Measurements from ENCODE around the gene CPNE7.

CPNE7 gene

DNA sequence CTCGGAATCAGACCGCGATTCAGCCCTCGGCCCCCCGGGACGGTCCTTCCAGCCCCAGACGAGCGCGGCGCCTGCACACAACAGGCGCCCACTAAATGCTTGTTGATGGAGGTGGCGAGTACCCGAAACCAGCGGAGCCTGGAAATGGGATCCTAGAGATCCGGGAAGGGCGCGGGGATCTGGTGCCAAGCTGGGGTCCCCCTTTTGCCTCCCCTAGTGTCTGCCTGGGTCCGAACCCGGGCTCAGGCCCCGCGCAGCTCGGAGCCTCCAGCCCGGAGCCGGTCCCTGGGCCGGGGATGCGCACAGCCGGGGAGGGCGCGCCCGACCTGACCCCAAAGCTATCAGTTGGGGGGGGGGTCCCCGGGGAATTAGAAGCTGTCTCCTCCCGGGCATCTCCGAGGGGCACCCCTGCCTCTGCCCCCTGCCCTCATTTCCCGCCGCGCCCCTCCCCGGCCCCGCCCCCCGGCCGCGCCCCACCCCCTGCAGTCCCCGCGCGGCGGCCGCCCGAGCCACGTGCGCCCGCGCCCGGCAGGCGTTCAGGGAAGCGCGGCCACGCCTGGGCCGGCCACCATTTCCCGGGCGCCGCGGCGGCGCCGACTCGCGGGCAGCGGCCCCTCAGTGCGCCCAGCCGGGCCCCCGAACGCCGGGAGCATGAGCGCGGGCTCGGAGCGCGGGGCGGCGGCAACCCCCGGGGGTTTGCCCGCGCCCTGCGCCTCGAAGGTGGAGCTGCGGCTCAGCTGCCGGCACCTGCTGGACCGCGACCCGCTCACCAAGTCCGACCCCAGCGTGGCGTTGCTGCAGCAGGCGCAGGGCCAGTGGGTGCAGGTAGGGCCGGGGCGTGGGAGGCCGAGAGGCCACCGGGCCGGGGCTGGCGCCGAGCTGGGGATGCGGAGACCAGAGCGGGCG, at the start of gene CPNE7:
CPNE7 (plus strand) TSS at position 512 of the 906 bp plus-strand sequence; CDS start at position 652, 140 bp downstream.
- DNase-seq = peak; percentile 9 to 29

DNA sequence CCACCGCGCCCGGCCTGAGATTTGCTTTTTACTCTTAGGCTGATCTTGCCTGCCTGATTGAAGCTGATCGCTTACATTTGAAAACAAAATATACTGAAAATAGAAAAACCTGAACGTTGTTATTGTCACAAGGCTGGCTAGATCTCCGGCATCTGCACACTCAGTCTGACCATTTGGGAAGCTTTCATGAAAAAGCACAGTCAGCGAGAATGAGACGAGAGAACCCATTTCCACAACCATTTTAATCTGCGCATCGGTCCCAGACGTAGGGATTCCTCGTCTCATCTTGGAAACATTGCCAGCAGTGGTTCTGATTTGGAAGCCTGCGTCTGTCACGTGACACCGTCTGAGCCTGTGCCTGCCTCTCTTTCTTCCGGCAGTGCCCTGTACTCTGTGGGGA, 46.5 kb upstream of the CPNE7 start:
- DNase-seq = no peak

DNA sequence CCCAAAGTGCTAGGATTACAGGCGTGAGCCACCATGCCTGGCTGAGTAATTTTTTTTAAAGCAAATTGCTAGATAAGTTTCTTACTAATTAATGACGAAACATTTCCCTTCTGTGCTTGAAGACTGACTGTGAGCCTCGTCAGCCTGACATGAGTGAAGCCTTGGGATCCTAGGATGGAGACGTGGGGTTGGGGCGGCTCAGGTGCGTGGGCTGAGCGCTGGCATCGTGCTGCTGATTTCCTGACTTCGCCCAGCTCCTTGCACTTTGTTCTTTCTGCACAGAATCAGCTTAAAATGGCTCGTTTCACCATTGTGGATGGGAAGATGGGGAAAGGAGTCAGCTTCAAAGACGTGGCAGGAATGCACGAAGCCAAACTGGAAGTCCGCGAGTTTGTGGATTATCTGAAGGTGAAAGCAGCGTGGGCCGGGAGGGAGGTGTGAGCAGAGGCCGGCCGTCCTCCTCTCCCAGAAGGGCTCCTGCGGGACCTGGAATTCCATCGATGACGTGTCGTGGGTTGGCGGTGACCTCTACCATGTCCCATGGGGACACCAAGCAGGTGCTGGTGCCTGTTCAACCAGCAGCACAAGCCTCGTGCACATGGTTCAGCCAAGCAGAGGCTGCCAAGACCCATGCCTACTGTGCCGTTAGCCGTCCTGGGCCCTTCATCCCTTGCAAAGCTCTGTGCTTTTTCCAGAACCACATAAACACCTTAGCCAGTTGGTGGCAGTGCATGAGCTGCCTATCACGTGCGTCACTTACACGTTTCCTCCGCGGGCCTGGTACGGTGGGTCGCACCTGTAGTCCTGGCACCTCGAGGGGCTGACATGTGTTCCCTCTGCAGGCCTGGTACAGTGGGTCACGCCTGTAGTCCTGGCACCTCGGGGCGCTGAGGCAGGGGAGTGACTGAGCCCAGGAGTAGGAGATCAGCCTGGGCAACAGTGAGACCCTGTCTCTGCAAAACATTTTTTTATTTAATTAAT, 44.9 kb upstream of the CPNE7 start:
- DNase-seq = no peak

DNA sequence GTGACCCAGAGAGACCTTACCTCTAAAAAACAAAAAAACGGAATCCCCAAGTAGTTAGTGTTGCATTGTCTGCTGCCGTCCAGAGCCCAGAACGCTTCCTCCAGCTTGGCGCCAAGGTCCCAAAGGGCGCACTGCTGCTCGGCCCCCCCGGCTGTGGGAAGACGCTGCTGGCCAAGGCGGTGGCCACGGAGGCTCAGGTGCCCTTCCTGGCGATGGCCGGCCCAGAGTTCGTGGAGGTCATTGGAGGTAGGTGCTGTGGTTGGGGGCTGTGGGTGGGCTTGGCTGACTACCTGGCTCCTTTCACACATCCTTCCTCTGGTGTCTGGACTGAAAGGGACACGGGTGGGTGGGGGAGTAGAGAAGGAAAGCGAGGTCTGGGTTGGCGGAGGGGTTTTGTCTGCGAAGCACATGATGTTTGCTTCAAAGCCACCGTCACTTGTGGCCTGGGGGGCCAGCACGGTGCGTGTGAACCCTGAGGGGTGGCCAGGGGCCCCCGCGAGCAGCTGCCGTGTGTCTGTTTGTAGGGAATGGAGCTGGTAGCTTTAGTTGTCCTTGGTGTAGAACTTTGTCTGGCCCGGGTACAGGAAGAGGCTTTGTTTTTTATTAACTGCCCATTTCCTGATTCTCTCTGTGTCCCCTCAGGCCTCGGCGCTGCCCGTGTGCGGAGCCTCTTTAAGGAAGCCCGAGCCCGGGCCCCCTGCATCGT, 43.6 kb upstream of the CPNE7 start:
- DNase-seq = no peak

DNA sequence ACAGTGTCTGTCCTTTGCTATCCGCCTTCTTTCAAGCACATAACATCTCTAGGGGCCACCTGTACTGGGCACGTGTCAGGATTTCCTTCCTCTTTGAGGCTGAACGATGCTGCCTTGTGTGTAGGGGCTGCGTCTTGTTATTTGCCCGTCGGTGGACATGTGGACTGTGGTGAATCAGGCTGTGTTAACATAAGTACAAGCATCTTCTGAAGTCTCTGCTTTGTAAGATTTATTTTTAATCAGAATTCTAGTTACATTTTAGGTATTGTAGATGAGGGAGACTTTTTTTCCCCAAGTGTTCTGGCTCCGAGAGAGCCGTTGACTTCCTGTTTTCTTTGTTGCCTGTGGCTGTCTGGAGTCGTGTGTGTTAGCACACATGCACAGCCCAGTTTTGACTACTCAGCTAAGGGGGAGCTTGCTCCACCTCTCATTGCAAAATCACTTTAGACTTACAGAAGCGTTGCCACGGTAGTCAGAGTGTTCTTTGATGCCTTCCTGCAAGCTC, 41.3 kb upstream of the CPNE7 start:
- no peak for DNase-seq

DNA sequence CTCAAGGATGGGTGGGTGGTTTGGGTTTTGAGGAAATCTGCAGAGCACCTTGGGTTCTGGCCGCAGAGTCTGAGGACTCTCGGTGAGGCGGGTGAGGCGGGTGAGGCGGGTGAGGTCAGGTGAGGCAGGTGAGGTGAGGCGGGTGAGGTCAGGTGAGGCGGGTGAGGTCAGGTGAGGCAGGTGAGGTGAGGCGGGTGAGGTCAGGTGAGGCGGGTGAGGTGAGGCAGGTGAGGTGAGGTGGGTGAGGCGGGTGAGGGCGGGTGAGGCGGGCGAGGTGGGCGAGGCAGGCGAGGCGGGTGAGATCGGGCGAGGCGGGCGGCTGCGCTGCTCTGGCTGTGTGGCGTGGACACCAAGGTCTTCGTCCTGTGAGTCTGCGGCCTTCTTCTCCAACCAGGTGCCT, 39.2 kb upstream of the CPNE7 start:
- DNase-seq = no peak

DNA sequence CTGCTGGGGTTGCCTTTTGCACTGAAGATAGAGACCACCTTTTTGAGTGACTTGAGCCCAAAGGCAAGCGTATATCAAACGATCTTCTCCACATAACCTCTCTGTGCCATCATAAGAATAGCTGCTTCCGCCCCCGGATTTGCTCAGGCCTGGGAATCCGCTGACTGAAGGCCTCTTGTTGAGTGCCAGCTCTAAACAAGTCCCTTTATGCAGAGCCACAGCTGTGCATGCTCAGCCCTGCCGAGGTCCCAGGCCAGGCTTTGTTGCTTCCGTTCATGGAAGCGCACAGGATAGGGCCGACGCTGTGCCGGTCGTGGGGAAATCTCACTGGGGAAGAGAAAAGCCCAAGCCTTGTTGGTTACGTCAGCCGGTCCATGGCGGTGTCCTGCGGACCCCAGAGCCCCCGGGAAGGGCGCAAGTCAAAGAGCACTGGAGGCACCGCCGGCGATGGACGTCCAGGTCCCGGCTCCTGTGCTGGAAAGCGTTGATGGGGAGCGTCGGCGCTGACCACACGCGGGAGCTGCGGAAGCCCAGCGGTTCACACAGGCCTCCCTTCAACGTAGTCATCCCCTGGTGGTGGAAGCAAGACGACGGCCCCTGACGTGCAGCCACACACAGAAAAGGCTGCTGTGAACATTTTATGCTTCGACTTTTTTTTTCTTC, 38.5 kb upstream of the CPNE7 start:
- DNase-seq = no peak

DNA sequence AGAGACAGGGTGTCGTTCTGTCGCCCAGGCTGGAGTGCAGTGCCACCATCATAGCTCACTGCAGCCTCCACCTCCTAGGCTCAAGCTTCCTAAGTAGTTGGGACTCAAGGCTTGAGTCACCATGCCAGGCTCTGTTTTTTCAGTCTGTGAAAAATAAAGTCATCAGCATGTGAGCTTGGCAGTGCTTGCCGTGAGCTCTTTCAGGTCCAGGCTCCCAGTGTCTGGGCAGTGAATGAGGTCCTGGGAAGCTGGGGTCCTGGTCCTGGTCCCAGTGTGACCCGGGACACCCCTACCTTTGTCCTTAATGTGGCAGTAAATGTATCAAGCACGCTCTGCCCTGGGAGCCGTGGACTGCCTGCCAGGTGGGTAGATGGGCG, 38.0 kb upstream of the CPNE7 start:
- DNase-seq = no peak

DNA sequence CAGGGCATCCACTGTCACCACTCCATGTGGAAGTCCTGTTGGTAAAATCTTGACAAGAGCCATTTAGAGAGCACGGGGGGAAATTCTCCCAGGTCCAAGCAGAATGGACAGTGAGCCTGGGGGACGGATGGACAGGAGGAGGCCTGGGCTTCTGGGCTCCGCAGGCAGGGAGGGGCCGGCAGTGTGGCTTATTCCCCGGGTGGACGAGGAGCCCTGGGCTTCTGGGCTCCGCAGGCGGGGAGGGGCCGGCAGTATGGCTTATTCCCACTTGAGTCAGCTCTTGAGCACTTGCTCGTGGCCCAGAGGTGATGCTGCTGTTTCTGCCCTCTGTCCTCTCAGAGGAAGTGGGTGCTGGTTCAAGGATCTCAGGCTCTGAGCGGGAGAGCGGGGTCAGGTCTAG, 37.3 kb upstream of the CPNE7 start:
- no peak for DNase-seq

DNA sequence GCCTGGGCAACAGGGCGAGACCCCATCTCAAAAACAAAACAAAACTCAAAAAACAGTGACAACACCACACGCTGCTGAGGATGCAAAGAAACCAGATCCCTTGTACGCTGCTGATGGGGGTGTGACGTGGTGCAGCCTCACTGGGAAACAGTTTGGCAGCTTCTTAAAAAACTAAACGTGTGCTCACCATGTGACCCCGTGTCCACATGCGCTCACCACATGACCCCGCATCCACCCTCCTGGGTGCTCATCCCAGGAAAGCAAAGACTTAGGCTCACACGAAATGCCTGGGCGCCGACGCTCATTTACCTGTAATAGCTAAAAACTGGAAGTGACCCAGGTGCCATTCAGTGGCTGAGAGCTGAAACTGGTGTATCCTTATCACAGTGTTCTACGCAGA, 35.0 kb upstream of the CPNE7 start:
- DNase-seq = no peak

DNA sequence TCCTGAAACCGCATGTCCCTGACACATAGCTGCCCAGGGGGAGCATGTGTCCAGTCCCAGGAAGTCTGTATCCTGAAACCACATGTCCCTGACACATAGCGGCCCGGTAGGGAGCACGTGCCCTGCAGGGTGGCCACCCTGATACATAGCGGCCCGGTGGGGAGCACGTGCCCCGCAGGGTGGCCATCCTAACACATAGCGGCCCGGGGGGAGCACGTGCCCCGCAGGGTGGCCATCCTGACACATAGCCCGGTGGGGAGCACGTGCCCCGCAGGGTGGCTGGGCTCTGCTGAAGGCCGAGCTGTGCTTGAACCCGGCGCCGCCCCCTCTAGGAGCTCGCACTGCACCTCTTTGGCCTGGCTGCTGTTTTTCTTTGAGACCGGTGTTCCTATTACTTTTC, 33.8 kb upstream of the CPNE7 start:
- DNase-seq = no peak

DNA sequence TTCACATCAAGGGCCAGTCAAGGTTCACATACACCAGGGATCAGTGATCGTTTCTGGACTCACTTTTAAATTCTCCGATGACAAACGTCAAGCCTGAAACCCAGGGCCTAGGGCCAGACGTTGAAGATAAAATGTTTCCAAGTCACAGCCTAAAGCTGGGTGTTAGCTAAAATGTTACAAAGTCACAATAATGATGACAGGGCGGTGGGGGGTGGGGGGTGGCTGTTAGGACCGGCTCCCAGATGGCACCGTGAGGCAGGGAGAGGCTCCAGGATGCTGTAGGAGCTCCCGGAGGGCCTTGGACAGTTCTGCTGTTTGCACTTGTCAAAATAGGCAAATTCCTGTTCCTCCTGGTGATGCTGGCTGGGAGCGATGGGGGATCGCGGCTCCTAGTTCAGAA, 31.4 kb upstream of the CPNE7 start:
- DNase-seq = no peak

DNA sequence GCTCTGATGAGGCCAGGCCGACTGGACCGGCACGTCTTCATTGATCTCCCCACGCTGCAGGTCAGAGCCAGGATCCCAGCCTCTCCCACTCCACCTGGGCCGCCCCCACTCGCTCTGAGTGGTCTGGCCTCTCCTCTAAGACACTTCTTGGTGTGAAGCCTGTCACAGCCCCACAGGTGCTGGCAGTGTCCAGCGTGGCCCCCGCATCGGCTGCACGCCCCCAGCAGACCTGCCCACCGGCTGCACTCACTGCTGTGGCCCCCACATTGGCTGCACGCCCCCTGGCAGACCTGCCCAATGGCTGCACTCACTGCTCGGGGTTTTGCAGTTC, 30.9 kb upstream of the CPNE7 start:
- DNase-seq = no peak

DNA sequence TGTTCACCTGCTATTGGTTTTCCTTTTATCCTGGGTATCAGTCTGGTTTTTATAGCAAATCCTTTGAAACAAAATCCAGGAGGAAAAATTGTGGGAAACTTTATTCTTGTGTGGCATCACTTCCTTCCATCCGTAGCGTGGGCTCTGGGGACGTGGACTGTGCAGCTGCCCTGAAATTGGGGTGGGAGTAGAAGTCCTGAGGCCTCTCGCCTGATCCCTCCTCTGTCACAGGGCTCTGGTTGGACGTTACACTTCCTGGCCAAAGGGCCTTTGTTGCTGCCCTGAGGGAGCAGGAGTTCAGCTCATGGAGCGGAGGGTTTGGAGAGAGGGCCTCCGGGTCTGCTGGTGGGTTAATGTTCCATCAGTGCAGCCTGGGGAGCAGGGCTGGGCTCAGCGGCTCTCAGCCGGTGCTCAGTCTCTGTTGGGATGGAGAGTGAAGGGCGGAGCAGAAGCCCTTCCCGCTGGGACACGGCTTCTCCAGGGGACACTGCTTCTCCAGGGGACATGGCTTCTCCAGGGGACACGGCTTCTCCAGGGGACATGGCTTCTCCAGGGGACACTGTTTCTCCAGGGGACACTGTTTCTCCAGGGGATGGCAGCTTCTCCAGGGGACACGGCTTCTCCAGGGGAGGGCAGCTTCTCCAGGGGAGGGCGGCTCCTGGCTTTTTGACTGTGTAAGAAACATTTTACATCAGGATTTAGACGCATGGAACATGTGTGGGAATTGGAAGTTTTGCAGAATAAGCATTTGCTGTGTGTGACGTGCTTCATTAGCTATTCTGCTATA, 30.3 kb upstream of the CPNE7 start:
- no peak for DNase-seq

DNA sequence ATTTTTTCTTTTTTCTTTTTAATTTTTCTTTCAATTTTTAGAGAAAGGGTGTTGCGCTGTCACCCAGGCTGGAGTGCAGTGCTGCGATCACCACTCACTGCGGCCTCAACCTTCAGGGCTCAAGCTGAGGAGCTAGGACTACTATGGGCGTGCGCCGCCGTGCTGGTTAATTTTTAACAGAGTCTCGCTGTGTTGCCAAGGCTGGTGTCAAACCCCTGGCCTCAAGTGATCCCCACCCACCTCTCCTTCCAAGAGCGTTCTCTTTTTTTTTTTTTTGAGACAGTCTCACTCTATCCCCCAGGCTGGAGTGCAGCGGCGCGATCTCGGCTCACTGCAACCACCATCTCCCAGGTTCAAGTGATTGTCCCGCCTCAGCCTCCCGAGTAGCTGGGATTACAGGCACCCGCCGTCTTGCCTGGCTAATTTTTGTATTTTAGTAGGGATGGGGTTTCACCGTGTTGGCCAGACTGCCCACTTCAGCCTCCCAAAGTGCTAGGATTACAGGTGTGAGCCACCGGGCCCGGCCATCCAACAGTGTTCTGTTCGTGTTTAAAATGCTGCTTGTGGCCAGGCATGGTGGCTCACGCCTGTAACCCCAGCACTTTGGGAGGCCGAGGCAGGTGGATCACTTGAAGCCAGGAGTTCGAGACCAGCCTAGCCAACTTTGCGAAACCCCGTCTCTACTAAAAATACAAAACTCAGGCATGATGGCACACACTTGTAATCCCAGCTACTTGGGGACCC, 29.6 kb upstream of the CPNE7 start:
- DNase-seq = no peak

DNA sequence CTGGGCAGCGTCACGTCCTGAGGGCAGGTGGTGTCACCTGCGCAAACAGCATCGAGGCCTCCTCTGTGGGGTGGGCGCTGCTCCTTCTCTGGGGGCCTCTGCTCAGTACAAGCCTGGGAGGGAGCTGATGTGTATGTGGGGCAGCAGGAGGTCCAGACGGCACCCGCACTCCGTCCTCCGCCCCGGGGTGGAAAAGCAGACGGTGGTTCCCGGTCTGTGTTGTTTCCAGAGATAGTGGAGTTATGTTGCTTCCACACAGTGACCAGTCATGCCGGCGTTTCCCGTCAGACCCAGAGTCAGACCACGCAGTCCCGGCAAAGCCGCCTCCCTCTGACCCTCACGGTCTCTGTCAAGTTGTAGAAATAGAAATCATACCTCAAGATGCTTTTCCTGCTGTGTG, 28.8 kb upstream of the CPNE7 start:
- DNase-seq = no peak

DNA sequence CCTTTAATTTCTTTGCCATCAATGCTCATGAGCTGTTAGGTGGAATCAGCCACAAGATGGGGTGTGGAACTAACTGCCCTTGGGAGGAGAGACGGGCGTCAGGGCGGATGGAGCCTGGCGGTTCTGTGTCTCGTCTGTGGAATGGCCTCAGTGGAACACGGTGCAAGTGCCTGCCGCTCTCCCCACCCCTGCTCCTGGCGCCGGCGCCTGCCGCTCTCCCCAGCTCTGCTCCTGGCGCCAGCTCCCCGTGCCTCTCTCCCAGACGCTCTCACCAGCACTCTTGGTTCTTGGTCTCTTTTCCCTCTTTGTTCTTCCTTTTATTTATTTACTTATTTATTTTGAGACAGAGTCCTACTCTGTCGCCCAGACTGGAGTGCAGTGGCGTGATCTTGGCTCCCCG, 28.3 kb upstream of the CPNE7 start:
- no peak for DNase-seq

DNA sequence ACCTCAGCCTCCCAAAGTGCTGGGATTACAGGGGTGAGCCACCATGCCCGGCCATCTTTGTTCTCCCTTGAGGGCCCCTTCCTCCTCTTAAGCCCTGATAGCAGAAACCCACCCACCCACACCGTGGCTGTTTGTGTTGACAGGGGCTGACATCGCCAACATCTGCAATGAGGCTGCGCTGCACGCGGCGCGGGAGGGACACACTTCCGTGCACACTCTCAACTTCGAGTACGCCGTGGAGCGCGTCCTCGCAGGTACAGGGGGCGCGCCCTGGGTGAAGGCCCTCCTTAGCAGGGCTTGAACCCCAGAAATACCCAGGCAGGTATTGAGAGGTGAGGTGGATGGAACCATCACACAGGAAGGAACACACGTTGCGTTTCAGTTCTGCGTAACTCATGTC, 27.7 kb upstream of the CPNE7 start:
- DNase-seq = no peak

DNA sequence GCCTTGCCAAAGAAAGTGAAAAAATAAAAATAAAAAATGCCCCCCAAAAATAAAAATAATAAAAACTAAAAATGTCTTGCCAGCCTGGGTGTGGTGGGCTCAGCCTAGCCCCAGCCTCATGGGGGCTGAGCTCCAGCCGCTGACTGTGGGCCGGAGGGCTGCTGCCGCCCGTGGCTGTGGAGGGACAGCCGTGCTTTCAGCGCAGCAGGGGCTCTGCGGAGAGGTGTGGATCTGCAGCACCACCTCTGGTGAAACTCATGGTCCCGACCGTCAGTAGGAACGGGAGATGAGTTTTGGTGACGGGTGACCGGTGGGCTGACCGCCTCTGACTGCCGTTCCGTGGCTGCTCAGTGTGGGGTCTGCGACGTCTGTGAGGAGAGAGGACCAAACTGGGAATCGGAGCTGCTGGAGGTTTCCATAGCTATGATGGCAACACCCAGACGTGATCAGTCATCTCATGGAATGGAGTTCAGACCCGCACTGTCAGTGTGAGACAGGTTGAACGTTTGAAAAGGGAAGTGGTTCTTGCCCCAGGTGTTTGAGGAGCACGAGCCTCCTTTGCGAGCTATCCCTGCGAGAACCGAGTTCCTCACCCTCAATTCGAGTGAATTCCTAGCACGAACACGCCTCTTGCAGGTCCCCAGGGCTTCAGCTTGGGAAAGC, 27.1 kb upstream of the CPNE7 start:
- no peak for DNase-seq

DNA sequence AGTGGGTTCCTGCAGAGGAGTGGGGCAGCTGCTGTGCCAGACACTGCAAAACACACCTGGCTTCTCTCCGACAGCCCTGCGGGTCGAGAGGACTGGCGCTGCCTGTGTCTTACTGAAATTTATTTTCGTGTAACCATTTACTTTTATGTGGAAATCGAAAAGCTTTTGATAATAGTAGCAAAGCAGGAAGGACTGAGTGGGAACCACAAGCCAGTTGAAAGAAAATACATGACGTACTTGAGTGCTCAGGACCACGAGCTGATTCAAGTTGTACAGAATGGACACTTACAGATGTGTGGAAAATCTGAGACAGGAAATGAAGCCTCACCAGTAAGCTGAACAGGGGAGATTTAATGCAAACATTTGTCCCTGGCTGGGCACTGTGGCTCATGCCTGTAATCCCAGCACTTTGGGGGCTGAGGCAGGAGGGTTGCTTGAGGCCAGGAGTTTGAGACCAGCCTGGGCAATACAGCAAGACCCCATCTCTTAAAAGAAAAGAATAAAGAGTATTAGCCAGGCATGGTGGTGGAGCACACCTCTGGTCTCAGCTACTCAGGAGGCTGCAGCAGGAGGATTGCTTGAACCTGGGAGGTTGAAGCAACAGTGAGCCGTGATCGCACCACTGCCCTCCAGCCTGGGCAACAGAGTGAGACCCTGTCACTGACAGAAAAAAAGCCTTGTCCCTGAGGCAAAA, 26.4 kb upstream of the CPNE7 start:
- DNase-seq = no peak
